Mesodermal cell (in vitro differentiated cells): Measurements from ENCODE around the gene EEF1E1.

Source experiments
- H3K27ac ChIP-seq: 2 replicates; pipeline ENCODE4 v1.7.0; 2013; ENCODE audit warnings: mild to moderate bottlenecking, low read depth, low read length, moderate library complexity; ENCODE audit not compliant: severe bottlenecking
- H3K36me3 ChIP-seq: 2 replicates; pipeline ENCODE4 v1.7.1; 2013; ENCODE audit warnings: mild to moderate bottlenecking, low read length, moderate library complexity; ENCODE audit not compliant: control insufficient read depth, insufficient read depth
- H3K4me1 ChIP-seq: one replicate; pipeline ENCODE4 v1.7.1; 2013; ENCODE audit warnings: mild to moderate bottlenecking, low read length; ENCODE audit not compliant: insufficient read depth, control insufficient read depth, poor library complexity, severe bottlenecking
- H3K4me3 ChIP-seq: 2 replicates; pipeline ENCODE4 v1.7.0; 2013; ENCODE audit warnings: low read length, control low read depth, mild to moderate bottlenecking; ENCODE audit not compliant: insufficient read depth, poor library complexity, severe bottlenecking; ENCODE audit errors: extremely low read depth
- H3K9me3 ChIP-seq: 2 replicates; pipeline ENCODE4 v1.7.1; 2013; ENCODE audit warnings: mild to moderate bottlenecking, low read length, moderate library complexity; ENCODE audit not compliant: control insufficient read depth
- WGBS, 2 experiments: methylation state at CpG; one replicate each; pipeline ENCODE4 v1.1.5; 2013; ENCODE audit warnings: missing lambda C conversion rate in 2 of 2; ENCODE audit not compliant: insufficient coverage in 2 of 2; 5-methylcytosine and 5-hydroxymethylcytosine counted together

The EEF1E1 gene

GRCh38 chr6:8030920-8031319 lies 71.4 kb downstream of the EEF1E1 start:
- peaks cover 9% of the 10 kb centered on the region for H3K9me3 ChIP-seq
- H3K4me1 ChIP-seq, result peaks cover 23% of the 10 kb centered on the region
- peaks cover 11% of the 10 kb centered on the region for H3K36me3 ChIP-seq
- WGBS, 2 experiments, result 100% methylated on average over 1 to 2 of the region's 5 CpGs
- no peak overlapping the region for H3K4me3 ChIP-seq
- H3K27ac ChIP-seq, result no peak overlapping the region
